HEK293 (cell line): ENCODE data around the gene CDYL2.

Experiments
- CTCF ChIP-seq: fragments of 450-650 bp; formaldehyde crosslinking; IDR thresholded peaks from 2 replicates; pipeline ENCODE4 v1.5.1; 2016; ENCODE audit warnings: missing biosample characterization, missing genetic modification characterization
- MYNN ChIP-seq: fragments of 450-650 bp; formaldehyde crosslinking; IDR thresholded peaks from 2 replicates; pipeline ENCODE4 v1.5.1; 2016; ENCODE audit warnings: missing biosample characterization, missing genetic modification characterization, borderline replicate concordance
- REST ChIP-seq: fragments of 450-650 bp; formaldehyde crosslinking; IDR thresholded peaks from 2 replicates; pipeline ENCODE4 v1.5.1; 2016; ENCODE audit warnings: missing biosample characterization, missing genetic modification characterization
- ZBTB10 ChIP-seq: fragments of 450-650 bp; formaldehyde crosslinking; IDR thresholded peaks from 2 replicates; pipeline ENCODE4 v1.5.1; 2016; ENCODE audit warnings: missing biosample characterization, missing genetic modification characterization
- ZBTB17 ChIP-seq: fragments of 450-650 bp; formaldehyde crosslinking; IDR thresholded peaks from 2 replicates; pipeline ENCODE4 v1.5.1; 2016; ENCODE audit warnings: missing biosample characterization, missing genetic modification characterization
- ZBTB20 ChIP-seq: fragments of 450-650 bp; formaldehyde crosslinking; IDR thresholded peaks from 2 replicates; pipeline ENCODE4 v1.5.1; 2016; ENCODE audit warnings: missing biosample characterization, missing genetic modification characterization
- ZNF121 ChIP-seq: fragments of 450-650 bp; formaldehyde crosslinking; IDR thresholded peaks from 2 replicates; pipeline ENCODE4 v1.5.1; 2016; ENCODE audit warnings: missing biosample characterization, missing genetic modification characterization
- ZNF274 ChIP-seq, 2 experiments: fragments of 200-500 bp in 1 of 2; fragments of 450-650 bp in 1 of 2; sonication (Bioruptor generic) in 1 of 2; formaldehyde crosslinking in 1 of 2; IDR thresholded peaks; 2 replicates each; pipeline versions ENCODE4 v1.5.1 to v1.6.1; 2014 to 2016; ENCODE audit warnings: borderline replicate concordance in 1 of 2, inconsistent platforms in 1 of 2, low read length in 1 of 2, missing biosample characterization in 1 of 2, missing genetic modification characterization in 1 of 2
- ZNF394 ChIP-seq: fragments of 450-650 bp; formaldehyde crosslinking; IDR thresholded peaks from 2 replicates; pipeline ENCODE4 v1.5.1; 2016; ENCODE audit warnings: missing biosample characterization, missing genetic modification characterization, mild to moderate bottlenecking, moderate library complexity, borderline replicate concordance
- ZNF624 ChIP-seq: fragments of 450-650 bp; formaldehyde crosslinking; IDR thresholded peaks from 2 replicates; pipeline ENCODE4 v1.5.1; 2017; ENCODE audit warnings: missing biosample characterization, missing genetic modification characterization
- ZNF639 ChIP-seq: fragments of 450-650 bp; formaldehyde crosslinking; IDR thresholded peaks from 2 replicates; pipeline ENCODE4 v1.5.1; 2016; ENCODE audit warnings: missing biosample characterization, missing genetic modification characterization
- ZNF830 ChIP-seq: fragments of 450-650 bp; IDR thresholded peaks from 2 replicates; pipeline ENCODE4 v1.5.0; 2018; ENCODE audit warnings: missing biosample characterization, missing genetic modification characterization, low read depth, mild to moderate bottlenecking, moderate library complexity
- ZNF843 ChIP-seq: fragments of 450-650 bp; formaldehyde crosslinking; IDR thresholded peaks from 2 replicates; pipeline ENCODE4 v1.5.1; 2016; ENCODE audit warnings: missing biosample characterization, missing genetic modification characterization
- ZSCAN5A ChIP-seq: fragments of 450-650 bp; formaldehyde crosslinking; IDR thresholded peaks from 2 replicates; pipeline ENCODE4 v1.5.1; 2016; ENCODE audit warnings: missing biosample characterization, missing genetic modification characterization

GRCh38 chr16:80622007-80622406 is 182.4 kb downstream of the CDYL2 start:
- TF ChIP-seq ZNF843 (tag by site-specific recombination) (no peak), REST (tag by site-specific recombination) (no peak), CTCF (tag by site-specific recombination) (no peak), ZNF830 (no peak), ZBTB20 (no peak), ZBTB10 (tag by site-specific recombination) (no peak), ZNF121 (tag by site-specific recombination) (no peak), ZNF624 (tag by site-specific recombination) (no peak), ZSCAN5A (tag by site-specific recombination) (no peak), MYNN (tag by site-specific recombination) (no peak), ZNF274 (IDR thresholded peaks at IDR 0.05; ENCODE audit: low read length) (no peak), ZNF274 (tag by site-specific recombination; IDR thresholded peaks at IDR 0.05; ENCODE audit: borderline replicate concordance) (no peak), ZNF639 (tag by site-specific recombination) (no peak), ZBTB17 (tag by site-specific recombination) (no peak), ZNF394 (tag by site-specific recombination) (no peak)
